Endodermal cell (in vitro differentiated cells): ENCODE data around the gene PIP5K1B. TPM values are rescaled to one million over a fixed set of nuclear protein-coding genes. Genes with fewer than 3 reads are reported as not detected.

Experiments used
- DNase-seq: peaks from one replicate; pipeline ENCODE4 v3.0.0-alpha.2; 2017
- H3K27ac ChIP-seq: 2 replicates; pipeline ENCODE4 v1.5.1; 2013; ENCODE audit warnings: mild to moderate bottlenecking, low read depth, low read length, moderate library complexity
- H3K27me3 ChIP-seq: 2 replicates; pipeline ENCODE4 v1.6.1; 2013; ENCODE audit warnings: mild to moderate bottlenecking, low read length, moderate library complexity; ENCODE audit not compliant: insufficient read depth, control insufficient read depth, poor library complexity, severe bottlenecking
- H3K36me3 ChIP-seq: 2 replicates; pipeline ENCODE4 v1.7.0; 2013; ENCODE audit warnings: mild to moderate bottlenecking, low read length, moderate library complexity; ENCODE audit not compliant: control insufficient read depth, insufficient read depth
- H3K4me1 ChIP-seq: one replicate; pipeline ENCODE4 v1.7.0; 2013; ENCODE audit warnings: low read length; ENCODE audit not compliant: control insufficient read depth, insufficient read depth
- H3K4me3 ChIP-seq: 2 replicates; pipeline ENCODE4 v1.5.1; 2013; ENCODE audit warnings: mild to moderate bottlenecking, low read length, moderate library complexity
- H3K9ac ChIP-seq: 2 replicates; pipeline ENCODE4 v1.6.1; 2013; ENCODE audit warnings: mild to moderate bottlenecking, low read length, moderate library complexity; ENCODE audit not compliant: poor library complexity, severe bottlenecking; ENCODE audit errors: extremely low read depth
- H3K9me3 ChIP-seq: 2 replicates; pipeline ENCODE4 v1.6.1; 2013; ENCODE audit warnings: mild to moderate bottlenecking, low read length, moderate library complexity; ENCODE audit not compliant: control insufficient read depth
- H3K27ac Mint-ChIP-seq: 2 replicates; pipeline ENCODE4 v1.8.0; 2020; ENCODE audit warnings: mixed read lengths
- H3K27me3 Mint-ChIP-seq: 2 replicates; pipeline ENCODE4 v1.8.0; 2021; ENCODE audit warnings: mild to moderate bottlenecking, mixed read lengths; ENCODE audit not compliant: insufficient read depth
- H3K36me3 Mint-ChIP-seq: 2 replicates; pipeline ENCODE4 v1.8.0; 2020; ENCODE audit warnings: low read depth, mixed read lengths
- H3K4me1 Mint-ChIP-seq: 2 replicates; pipeline ENCODE4 v1.8.0; 2020; ENCODE audit warnings: mixed read lengths
- H3K4me3 Mint-ChIP-seq: 2 replicates; pipeline ENCODE4 v1.8.0; 2020; ENCODE audit warnings: mild to moderate bottlenecking, moderate library complexity, mixed read lengths
- H3K9me3 Mint-ChIP-seq: 2 replicates; pipeline ENCODE4 v1.8.0; 2020; ENCODE audit warnings: mild to moderate bottlenecking, mixed read lengths
- CTCF ChIP-seq: fragments of 200-600 bp; sonication (generic); conservative IDR thresholded peaks from 2 replicates; pipeline ENCODE4 v1.5.0; 2021; ENCODE audit warnings: antibody characterized with exemption, mild to moderate bottlenecking
- WGBS, 2 experiments: methylation state at CpG; one replicate each; pipeline versions ENCODE4 v1.1.5 to v1.1.7; 2013; ENCODE audit warnings: missing lambda C conversion rate in 2 of 2, mixed read lengths in 1 of 2; ENCODE audit not compliant: insufficient coverage in 1 of 2, insufficient read length in 1 of 2; 5-methylcytosine and 5-hydroxymethylcytosine counted together
- total RNA-seq, 2 donors: library from RNA; stranded (reverse); fragmentation: NEBNext Ultra II Directional in 1 of 2; extraction: Animal tissue kit (Norgen Biotek cat#: 25700) in 1 of 2; gene quantifications; 2 replicates in 1 of 2; 3 replicates in 1 of 2; pipeline ENCODE4 v1.2.1, GENCODE V29; 2021

Gene PIP5K1B
- total RNA-seq, 2 donors from 2014 or later, result 8.5 to 10.2 TPM

GRCh38 chr9:69054989-69055388 lies 349.9 kb downstream of the PIP5K1B start:
- Mint-ChIP-seq H3K4me3 (no peak overlapping the region), H3K36me3 (peaks cover 35% of the 10 kb centered on the region), H3K9me3 (no peaks in the 10 kb centered on the region), H3K27me3 (no peaks in the 10 kb centered on the region), H3K4me1 (no peaks in the 10 kb centered on the region), H3K27ac (no peak overlapping the region)
- Histone ChIP-seq H3K9me3 (no peaks in the 10 kb centered on the region), H3K27me3 (no peaks in the 10 kb centered on the region), H3K9ac (no peak overlapping the region), H3K27ac (no peak overlapping the region), H3K4me1 (no peaks in the 10 kb centered on the region), H3K36me3 (peaks cover 33% of the 10 kb centered on the region), H3K4me3 (no peak overlapping the region)
- no peak for TF ChIP-seq CTCF
- 83 to 100% methylated on average over 1 of the region's 1 CpG for WGBS, 2 experiments
- DNase-seq, result no peak

DNA sequence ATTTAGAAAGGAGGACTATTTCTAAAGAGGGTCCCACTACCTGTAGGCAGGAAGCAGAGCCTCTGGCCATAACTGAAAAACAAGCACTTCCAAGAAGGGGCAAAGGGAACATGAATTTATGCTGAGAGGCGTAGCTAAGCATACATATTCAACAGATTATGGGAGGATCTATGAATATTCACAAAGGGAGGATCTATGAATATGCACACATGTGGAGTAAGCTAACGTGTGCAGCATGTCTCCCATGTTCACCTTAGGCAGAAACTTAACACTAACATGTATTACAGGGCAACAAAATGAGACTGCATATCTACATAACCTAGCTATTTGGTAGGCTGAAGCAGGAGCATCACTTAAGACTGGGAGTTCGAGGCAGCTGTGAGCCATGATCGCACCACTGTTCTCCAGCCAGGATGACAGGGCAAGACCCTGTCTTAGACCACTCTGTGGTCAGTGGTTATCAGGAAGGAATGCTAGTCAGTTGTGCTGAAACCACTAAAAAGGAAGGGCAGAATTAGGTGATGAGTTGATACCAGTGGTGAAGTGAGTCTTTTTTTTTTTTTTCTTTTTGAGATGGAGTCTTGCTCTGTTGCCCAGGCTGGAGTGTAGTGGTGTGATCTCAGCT lies 351.3 kb downstream of the PIP5K1B start:
- Histone ChIP-seq H3K27me3 (no peaks in the 10 kb centered on the region), H3K9ac (no peak overlapping the region), H3K9me3 (no peaks in the 10 kb centered on the region), H3K4me1 (no peaks in the 10 kb centered on the region), H3K4me3 (no peak overlapping the region), H3K27ac (no peak overlapping the region), H3K36me3 (peaks cover 35% of the 10 kb centered on the region)
- Mint-ChIP-seq H3K4me1 (peaks cover 6% of the 10 kb centered on the region), H3K27ac (no peak overlapping the region), H3K36me3 (peaks cover 38% of the 10 kb centered on the region), H3K4me3 (no peak overlapping the region), H3K27me3 (no peaks in the 10 kb centered on the region), H3K9me3 (no peaks in the 10 kb centered on the region)
- no peak for DNase-seq
- no peak for TF ChIP-seq CTCF
- 94 to 96% methylated on average over 3 to 4 of the region's 4 CpGs for WGBS, 2 experiments

- Mint-ChIP-seq H3K4me1 (peaks cover 6% of the 10 kb centered on the region), H3K36me3 (peaks cover 46% of the 10 kb centered on the region), H3K27ac (no peak overlapping the region), H3K4me3 (no peak overlapping the region), H3K27me3 (no peaks in the 10 kb centered on the region), H3K9me3 (no peaks in the 10 kb centered on the region)
- H3K4me1 ChIP-seq, result no peaks in the 10 kb centered on the region
- H3K27me3 ChIP-seq, result no peaks in the 10 kb centered on the region
- DNase-seq, result no peak
- TF ChIP-seq CTCF, result no peak
- H3K9me3 ChIP-seq, result no peaks in the 10 kb centered on the region
- no peak overlapping the region for H3K4me3 ChIP-seq
- peaks cover 35% of the 10 kb centered on the region for H3K36me3 ChIP-seq
- 92 to 100% methylated on average over 2 of the region's 2 CpGs for WGBS, 2 experiments
- H3K27ac ChIP-seq, result no peak overlapping the region
- no peak overlapping the region for H3K9ac ChIP-seq
Measured at GRCh38 chr9:69058101-69058500, 353.1 kb downstream of the PIP5K1B start.

Other genes starting within 250 kb of the PIP5K1B start
- gene TMEM252, start 164.4 kb upstream of the PIP5K1B start, total RNA-seq, result not detected